GM18526 (cell line): Measurements from ENCODE around the gene SLC22A23.

ENCODE experiments used
- POLR2A ChIP-seq: IDR thresholded peaks from 3 replicates; pipeline ENCODE4 v1.6.1; 2011; ENCODE audit not compliant: insufficient read length; ENCODE audit errors: extremely low read depth

The SLC22A23 gene

GRCh38 chr6:3356056-3356823 lies 100.6 kb downstream of the SLC22A23 start:
- TF ChIP-seq POLR2A = no peak

DNA sequence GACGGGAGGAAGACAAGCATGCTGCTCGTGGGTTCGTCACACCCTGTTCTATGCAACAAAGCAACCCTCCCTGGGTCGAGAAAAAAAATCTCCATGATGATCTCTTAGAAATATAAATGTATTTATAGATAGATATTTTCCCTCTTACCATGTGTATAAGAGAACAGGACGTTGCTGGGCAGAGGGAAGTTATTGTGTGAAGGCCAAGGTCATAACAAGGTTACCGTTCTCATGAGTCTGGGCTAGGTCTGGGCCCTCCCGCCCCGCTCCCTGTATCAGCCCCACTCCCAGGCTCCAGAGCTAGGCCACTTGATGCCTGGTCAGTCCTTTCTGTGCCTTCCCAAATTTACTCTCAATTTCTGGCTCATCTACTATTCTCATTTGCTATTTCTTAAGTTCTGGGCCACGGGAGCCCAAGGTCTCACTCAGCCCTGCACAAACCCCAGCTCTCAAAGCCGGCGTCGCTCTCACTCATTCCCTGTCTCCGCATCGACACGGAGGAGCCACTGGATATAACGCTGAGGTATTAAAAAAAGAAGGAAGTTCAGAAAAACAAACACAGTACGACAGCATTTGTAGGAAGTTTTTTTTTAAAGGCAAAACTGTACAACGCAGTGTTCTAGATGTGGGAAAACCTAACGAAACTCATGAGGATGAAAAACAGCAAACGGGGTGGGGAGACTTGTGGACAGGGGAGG lies 101.3 kb downstream of the SLC22A23 start:
- TF ChIP-seq POLR2A = no peak

- TF ChIP-seq POLR2A = no peak
These were observed 101.9 kb downstream of the SLC22A23 start for GRCh38 chr6:3355011-3355357.

GRCh38 chr6:3353939-3354338 lies 102.9 kb downstream of the SLC22A23 start:
- no peak for TF ChIP-seq POLR2A

DNA sequence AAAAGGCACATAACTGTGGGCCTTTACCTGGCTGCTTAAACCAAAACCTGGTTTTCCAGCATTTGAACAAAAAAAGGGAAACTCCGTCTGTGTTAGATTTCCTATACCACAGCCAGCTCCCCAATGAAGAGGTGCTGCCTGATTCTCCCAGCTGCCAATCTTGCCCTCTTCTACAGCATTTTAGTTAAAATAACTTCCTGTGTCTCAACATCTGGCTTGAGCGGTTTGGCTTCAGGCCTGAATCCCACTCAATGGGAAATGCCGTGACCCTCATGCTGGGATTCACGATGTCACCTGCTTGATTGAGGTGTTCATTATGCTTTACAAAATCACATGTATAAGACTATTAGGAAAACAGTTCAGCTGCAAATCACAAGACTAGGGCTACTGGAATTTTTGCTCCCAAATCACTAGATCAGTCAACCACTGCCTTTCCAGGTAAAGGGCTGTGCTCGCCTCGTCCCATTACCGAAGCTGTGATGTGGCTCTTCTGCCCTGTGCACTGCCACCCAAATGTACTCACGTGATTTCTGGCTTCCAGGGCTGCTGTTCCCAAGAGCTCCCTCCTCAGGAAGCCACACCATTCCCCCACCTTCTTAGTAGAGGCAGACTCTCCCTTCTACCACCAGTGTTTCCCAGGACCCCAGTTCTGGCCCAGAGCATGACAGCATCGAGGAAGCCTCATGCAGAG lies 103.5 kb downstream of the SLC22A23 start:
- TF ChIP-seq POLR2A = no peak

GRCh38 chr6:3352678-3353077 lies 104.2 kb downstream of the SLC22A23 start:
- TF ChIP-seq POLR2A = no peak

DNA sequence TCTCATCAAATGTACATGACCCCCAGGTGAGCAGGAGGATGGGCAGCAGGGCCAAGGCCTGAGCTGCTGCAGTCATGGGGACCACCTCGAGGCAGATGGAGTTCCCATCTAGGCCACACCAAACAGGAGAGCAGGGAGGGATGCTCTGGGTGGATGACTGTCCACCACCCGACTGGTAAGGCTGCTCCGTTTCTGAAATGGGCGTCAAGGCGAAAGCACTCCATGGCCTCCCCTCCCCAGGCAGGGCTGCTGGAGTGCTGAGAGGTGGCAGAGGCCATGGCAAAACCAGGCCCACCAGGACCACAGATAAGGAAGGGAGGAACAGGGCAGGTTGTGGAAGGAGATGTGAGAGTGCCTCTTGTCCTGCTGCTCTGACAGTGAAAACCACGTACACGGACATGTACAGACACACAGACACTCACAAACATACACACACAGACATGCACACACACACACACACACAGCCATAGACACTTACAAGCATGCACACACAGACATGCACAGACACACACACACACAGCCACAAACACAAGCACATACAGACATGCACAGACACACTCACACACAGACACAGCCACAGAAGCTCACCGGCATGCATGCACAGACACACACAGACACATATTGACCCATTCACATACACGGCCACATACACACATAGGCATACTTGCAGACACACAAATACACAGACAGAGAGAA lies 104.9 kb downstream of the SLC22A23 start:
- no peak for TF ChIP-seq POLR2A

DNA sequence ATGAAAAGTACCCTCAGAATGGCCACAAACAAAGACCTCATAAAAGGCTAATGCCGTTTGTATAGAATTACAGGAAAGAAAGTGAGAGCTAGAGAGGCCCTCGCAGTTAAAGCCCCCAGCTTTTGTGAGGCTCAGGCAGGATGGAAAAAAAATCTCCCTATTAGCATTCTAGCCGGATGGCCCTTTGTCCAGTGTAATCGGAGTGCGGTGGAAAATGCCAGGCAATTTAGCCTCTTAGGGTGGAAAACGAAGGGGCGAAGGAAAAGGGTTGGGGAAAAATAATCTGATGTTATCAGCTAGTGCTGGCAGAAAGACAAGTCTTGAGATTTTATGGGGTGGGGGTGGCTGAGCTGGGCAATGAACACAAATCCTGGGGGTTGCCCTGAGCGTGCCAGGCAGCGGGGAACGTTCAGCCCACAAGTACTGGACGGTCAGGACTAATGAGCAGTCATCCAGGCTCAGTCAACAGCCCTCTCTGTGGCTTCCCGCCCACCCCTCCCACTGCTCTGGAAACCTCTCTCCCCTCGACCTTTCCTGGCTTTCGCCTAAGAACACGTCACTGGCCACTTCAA lies 105.7 kb downstream of the SLC22A23 start:
- no peak for TF ChIP-seq POLR2A

DNA sequence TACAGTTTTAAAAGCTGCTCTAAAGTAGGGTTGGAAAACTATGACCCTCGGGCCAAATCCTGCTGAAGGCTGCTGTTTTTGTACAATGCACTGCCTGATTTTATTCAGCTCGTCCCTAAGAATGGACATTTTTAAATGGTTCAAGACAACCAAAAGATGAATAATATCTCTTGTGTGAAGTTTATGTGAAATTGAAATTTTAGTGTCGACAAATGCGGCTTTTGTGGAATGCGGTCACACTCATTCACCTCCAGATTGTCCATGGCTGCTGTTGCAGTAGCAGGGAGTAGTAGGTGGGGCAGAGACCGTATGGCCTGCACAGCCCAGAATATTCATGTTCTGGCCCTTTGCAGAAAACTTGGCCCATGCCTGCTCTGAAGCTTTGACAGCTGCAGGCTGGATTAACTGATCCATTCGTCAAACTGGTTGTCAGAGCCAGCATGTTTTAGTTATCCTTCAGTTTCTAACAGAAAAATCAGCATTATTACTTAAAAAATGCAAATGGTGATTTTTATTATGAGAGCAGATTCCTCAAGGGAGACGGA lies 106.5 kb downstream of the SLC22A23 start:
- no peak for TF ChIP-seq POLR2A

DNA sequence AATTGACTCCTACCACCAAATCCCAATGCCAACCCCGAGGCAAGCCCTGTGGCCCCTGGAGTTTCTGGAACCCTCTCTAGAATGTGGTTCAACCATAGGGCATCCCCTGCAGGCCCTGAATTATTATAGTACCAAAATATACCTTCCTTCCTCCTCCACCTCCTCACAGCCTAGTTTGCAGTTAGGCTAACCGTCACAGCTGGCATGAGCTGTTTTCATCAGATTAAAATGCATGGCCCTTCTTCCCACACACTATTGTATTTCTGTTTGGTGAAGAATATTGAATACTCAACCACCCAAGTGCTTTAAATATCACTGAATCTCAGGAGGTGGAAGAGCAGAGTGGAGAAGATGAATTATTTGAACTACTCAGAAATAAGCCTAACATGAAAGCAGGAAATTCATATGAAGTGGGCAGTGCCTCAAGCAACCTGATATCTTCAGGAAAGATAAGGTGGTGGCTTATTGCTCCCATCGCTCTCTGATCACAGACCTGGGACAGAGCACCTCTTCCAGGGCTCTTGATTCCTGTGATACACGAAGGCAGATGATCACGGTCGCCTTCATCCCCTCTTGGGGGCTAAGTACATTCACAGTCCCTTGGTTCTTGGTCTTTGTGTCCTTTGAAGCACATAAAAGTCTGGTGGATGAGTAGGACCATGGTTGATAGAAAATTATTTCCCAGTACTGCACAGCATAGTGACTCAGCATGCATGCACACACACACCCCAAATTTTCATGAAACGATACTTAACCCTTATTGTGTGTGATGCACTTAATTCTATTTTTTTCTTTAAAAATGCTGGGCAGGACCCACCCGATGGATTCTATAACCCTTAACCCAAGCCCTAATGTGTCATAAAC lies 107.2 kb downstream of the SLC22A23 start:
- TF ChIP-seq POLR2A = no peak

DNA sequence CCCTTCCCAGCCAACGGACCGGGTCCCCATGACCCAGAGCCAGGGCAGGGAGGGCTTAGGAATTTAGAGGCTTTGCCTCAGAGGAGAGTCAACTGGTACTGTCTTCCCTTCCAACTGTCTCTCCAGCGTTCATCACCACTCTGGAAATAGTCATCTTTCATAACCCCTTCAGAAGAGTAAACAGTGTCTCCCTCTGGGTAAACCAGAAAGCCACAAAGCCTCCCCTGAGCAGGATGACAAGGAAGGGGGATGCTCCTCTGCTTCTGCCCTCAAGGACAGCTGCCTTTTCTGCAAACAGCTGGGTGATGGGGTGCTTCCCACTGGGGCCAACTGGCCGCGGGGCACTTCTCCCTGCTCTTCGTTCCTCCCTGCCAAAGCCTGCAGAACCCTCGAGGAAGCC lies 108.0 kb downstream of the SLC22A23 start:
- no peak for TF ChIP-seq POLR2A

GRCh38 chr6:3347826-3348225 lies 109.0 kb downstream of the SLC22A23 start:
- TF ChIP-seq POLR2A = no peak

GRCh38 chr6:3347247-3347646 lies 109.6 kb downstream of the SLC22A23 start:
- TF ChIP-seq POLR2A = no peak

- no peak for TF ChIP-seq POLR2A
These were observed 110.4 kb downstream of the SLC22A23 start for GRCh38 chr6:3346476-3346875.
